Glutamatergic neuron (in vitro differentiated cells): Measurements from ENCODE around the gene NMB. TPM values are rescaled to one million over a fixed set of nuclear protein-coding genes. Genes with fewer than 3 reads are reported as not detected.

Experiments
- DNase-seq: peaks from one replicate; pipeline ENCODE4 v3.0.0; 2022
- H3K27ac Mint-ChIP-seq: one replicate; pipeline ENCODE4 v1.8.0; 2020; ENCODE audit warnings: mild to moderate bottlenecking, mixed read lengths, inconsistent platforms; ENCODE audit not compliant: unreplicated experiment
- H3K27me3 Mint-ChIP-seq: one replicate; pipeline ENCODE4 v1.8.0; 2020; ENCODE audit warnings: mild to moderate bottlenecking, moderate library complexity, mixed read lengths, inconsistent platforms; ENCODE audit not compliant: unreplicated experiment
- H3K36me3 Mint-ChIP-seq: one replicate; pipeline ENCODE4 v1.8.0; 2020; ENCODE audit warnings: mild to moderate bottlenecking, mixed read lengths, inconsistent platforms; ENCODE audit not compliant: unreplicated experiment
- H3K4me1 Mint-ChIP-seq: one replicate; pipeline ENCODE4 v1.8.0; 2020; ENCODE audit warnings: mild to moderate bottlenecking, low read depth, mixed read lengths, inconsistent platforms; ENCODE audit not compliant: unreplicated experiment
- H3K4me3 Mint-ChIP-seq: one replicate; pipeline ENCODE4 v1.8.0; 2020; ENCODE audit warnings: mild to moderate bottlenecking, mixed read lengths, inconsistent platforms; ENCODE audit not compliant: unreplicated experiment
- H3K9me3 Mint-ChIP-seq: one replicate; pipeline ENCODE4 v1.8.0; 2020; ENCODE audit warnings: mild to moderate bottlenecking, moderate library complexity, mixed read lengths, inconsistent platforms; ENCODE audit not compliant: unreplicated experiment
- CTCF ChIP-seq: fragments of 200-600 bp; sonication (generic); IDR thresholded peaks from one replicate; pipeline ENCODE4 v1.5.0; 2021; ENCODE audit not compliant: partially characterized antibody, unreplicated experiment
- total RNA-seq: library from RNA; stranded (reverse); fragmentation: NEBNext Ultra II Directional; extraction: Animal tissue kit (Norgen Biotek cat#: 25700); gene quantifications from one replicate; pipeline ENCODE4 v1.2.1, GENCODE V29; 2021; ENCODE audit not compliant: unreplicated experiment

NMB gene
- total RNA-seq, 1 donor from 2014 or later: 6.9 TPM

GRCh38 chr15:84685304-84685703 is 27.3 kb upstream of the NMB start:
- Mint-ChIP-seq H3K27me3 (peaks cover 3% of the 10 kb centered on the region), H3K36me3 (peaks cover 4% of the 10 kb centered on the region), H3K27ac (peak overlapping the region; percentile 76), H3K4me1 (no peaks in the 10 kb centered on the region), H3K9me3 (peaks cover 7% of the 10 kb centered on the region), H3K4me3 (no peak overlapping the region)
- DNase-seq: peak; percentile 47
- TF ChIP-seq CTCF: no peak

DNA sequence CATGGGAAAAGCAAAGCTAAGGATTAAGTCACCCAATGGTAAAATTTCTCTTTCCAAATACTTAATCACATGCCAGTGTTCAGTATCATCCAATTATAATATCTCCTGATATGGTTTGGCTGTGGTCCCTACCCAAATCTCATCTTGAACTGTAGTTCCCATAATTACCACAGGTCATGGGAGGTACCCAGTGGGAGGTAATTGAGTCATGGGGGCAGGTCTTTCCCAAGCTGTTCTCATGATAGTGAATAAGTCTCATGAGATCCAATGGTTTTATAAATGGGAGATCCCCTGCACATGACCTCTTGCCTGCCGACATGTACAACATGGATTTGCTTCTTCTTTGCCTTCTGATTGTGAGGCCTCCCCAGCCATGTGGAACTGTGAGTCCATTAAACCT is 26.1 kb upstream of the NMB start:
- no peak for TF ChIP-seq CTCF
- Mint-ChIP-seq H3K4me3 (no peak overlapping the region), H3K4me1 (no peaks in the 10 kb centered on the region), H3K27ac (no peak overlapping the region), H3K36me3 (no peaks in the 10 kb centered on the region), H3K27me3 (peaks cover 3% of the 10 kb centered on the region), H3K9me3 (peaks cover 7% of the 10 kb centered on the region)
- no peak for DNase-seq

DNA sequence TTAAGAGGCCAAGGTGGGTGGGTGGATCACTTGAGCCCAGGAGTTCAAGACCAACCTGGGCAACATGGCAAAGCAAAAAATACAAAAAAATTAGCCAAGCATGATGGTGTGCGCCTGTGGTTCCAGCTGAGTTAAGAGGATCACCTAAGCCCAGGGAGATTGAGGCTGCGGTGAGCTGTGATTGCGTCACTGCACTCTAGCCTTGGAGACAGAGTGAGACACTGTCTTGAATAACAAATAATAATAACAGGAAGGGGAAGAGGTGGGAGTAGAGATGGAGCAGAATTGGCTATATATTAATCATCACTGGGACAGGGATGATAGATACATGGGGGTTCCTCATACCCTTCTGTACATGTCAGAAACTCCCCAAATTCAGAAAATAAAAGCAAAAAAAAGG is 23.8 kb upstream of the NMB start:
- Mint-ChIP-seq H3K4me3 (no peak overlapping the region), H3K27ac (no peak overlapping the region), H3K9me3 (peaks cover 7% of the 10 kb centered on the region), H3K4me1 (no peaks in the 10 kb centered on the region), H3K27me3 (no peaks in the 10 kb centered on the region), H3K36me3 (no peaks in the 10 kb centered on the region)
- DNase-seq: no peak
- no peak for TF ChIP-seq CTCF

- no peak overlapping the region for H3K4me3 Mint-ChIP-seq
- no peak for DNase-seq
- H3K9me3 Mint-ChIP-seq: peaks cover 8% of the 10 kb centered on the region
- peaks cover 8% of the 10 kb centered on the region for H3K36me3 Mint-ChIP-seq
- TF ChIP-seq CTCF: no peak
- H3K4me1 Mint-ChIP-seq: peaks cover 12% of the 10 kb centered on the region
- no peak overlapping the region for H3K27ac Mint-ChIP-seq
- peaks cover 4% of the 10 kb centered on the region for H3K27me3 Mint-ChIP-seq
Measured at GRCh38 chr15:84671211-84671610, 13.2 kb upstream of the NMB start.

DNA sequence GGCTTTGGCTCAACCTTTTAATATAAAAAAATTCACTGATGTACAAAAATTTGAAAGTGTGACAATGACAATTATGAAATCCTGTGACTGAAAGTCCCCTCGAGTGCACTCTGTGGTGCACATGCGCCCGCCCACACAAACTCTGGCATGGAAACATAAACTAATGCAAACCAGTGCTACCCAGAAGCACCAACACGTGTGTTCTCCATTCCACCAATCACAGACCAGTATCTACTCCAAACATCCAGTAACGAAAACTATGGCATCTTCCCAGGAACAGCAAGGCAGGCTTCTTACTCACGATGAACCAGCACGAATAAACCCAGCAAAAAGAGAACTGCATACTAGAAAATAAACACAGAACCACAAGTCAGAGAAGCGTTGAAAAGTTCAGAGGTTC is 11.7 kb upstream of the NMB start:
- no peak for DNase-seq
- no peak for TF ChIP-seq CTCF
- peaks cover 4% of the 10 kb centered on the region for H3K27me3 Mint-ChIP-seq
- peaks cover 8% of the 10 kb centered on the region for H3K9me3 Mint-ChIP-seq
- peaks cover 15% of the 10 kb centered on the region for H3K4me1 Mint-ChIP-seq
- H3K27ac Mint-ChIP-seq: peak overlapping the region; percentile 30
- H3K36me3 Mint-ChIP-seq: peaks cover 8% of the 10 kb centered on the region
- no peak overlapping the region for H3K4me3 Mint-ChIP-seq
